K562 (cell line): Measurements from ENCODE around the gene EIF4E. TPM values are rescaled to one million over a fixed set of nuclear protein-coding genes. Genes with fewer than 3 reads are reported as not detected.
"Not testable (repeated sequence)": the region's sequence is repeated elsewhere in the genome, so short reads cannot be mapped to it uniquely, and the experiment has no call there.

Source experiments
- ATAC-seq: fragments of 200-7000 bp; cut with Tn5 transposase; 3 replicates; pipeline ENCODE4 v1.9.1; 2020; ENCODE audit warnings: moderate library complexity
- BruUV-seq: library from RNA; stranded (reverse); fragments of 400-500 nt; replicated peaks from 2 replicates; lab custom pipeline; 2021; lab: Mats Ljungman, UMichigan
- CTCF ChIA-PET: fragments of 300-600 bp; formaldehyde crosslinking; extraction: SDS; loops from one replicate; lab custom pipeline; 2021; ENCODE audit warnings: low intra/inter-chr PET ratio; lab: Yijun Ruan, JAX
- POLR2A ChIA-PET: fragments of 300-600, 350-650 bp; sonication (Branson Sonifier 250); formaldehyde crosslinking; extraction: SDS; loops from one replicate; lab custom pipeline; 2021; ENCODE audit warnings: antibody characterized with exemption, inconsistent platforms; lab: Yijun Ruan, JAX
- DNase-seq, 4 experiments: peaks; one replicate each; pipeline versions ENCODE4 v3.0.0 to v3.0.0-alpha.2; 2011 to 2018; ENCODE audit warnings: low spot score in 3 of 4, mixed read lengths in 3 of 4; ENCODE audit errors: extremely low read depth in 1 of 4
- FAIRE-seq: peaks from 2 replicates; lab custom pipeline; 2011; peaks lifted over from hg19 to GRCh38; lab: Jason Lieb, UNC
- H2AFZ ChIP-seq: 2 replicates; pipeline ENCODE4 v1.6.0; 2011; ENCODE audit warnings: low read depth, low read length, control low read depth, inconsistent platforms
- H3K27ac ChIP-seq: fragments of 200-600 bp; 3 replicates; pipeline ENCODE4 v1.8.0; 2011; ENCODE audit warnings: low read depth, mild to moderate bottlenecking, control low read depth, inconsistent platforms, low read length, moderate library complexity, mixed read lengths; ENCODE audit errors: extremely low read depth
- H3K27me3 ChIP-seq, 2 experiments: fragments of 300-600 bp in 1 of 2; 2 replicates in 1 of 2; 3 replicates in 1 of 2; pipeline versions ENCODE4 v1.6.0 to v1.8.0; 2011; ENCODE audit warnings: inconsistent platforms in 2 of 2, low read length in 2 of 2, mild to moderate bottlenecking in 1 of 2, mixed read lengths in 1 of 2, moderate library complexity in 1 of 2; ENCODE audit not compliant: control insufficient read depth in 2 of 2, insufficient read depth in 2 of 2
- H3K36me3 ChIP-seq: fragments of 300-600 bp; 3 replicates; pipeline ENCODE4 v1.8.0; 2011; ENCODE audit warnings: mild to moderate bottlenecking, low read length, inconsistent platforms; ENCODE audit not compliant: control insufficient read depth, insufficient read depth
- H3K4me1 ChIP-seq, 2 experiments: fragments of 200-600 bp in 1 of 2; replicated peaks in 1 of 2; 2 replicates in 1 of 2; 3 replicates in 1 of 2; pipeline versions ENCODE4 v1.5.1 to v1.8.0; 2011; ENCODE audit warnings: inconsistent platforms in 2 of 2, low read length in 2 of 2, mild to moderate bottlenecking in 1 of 2, mixed read lengths in 1 of 2, moderate library complexity in 1 of 2; ENCODE audit not compliant: control insufficient read depth in 2 of 2, insufficient read depth in 2 of 2
- H3K4me2 ChIP-seq: 2 replicates; pipeline ENCODE4 v1.6.1; 2011; ENCODE audit warnings: low read length, control low read depth, inconsistent platforms, mixed read lengths; ENCODE audit not compliant: insufficient read depth
- H3K4me3 ChIP-seq: fragments of 200-600 bp; sonication (generic), shearing (Covaris generic); 2 replicates; pipeline ENCODE4 v1.5.1; 2016; ENCODE audit warnings: control low read depth, inconsistent platforms
- H3K79me2 ChIP-seq: fragments of 200-600 bp; 3 replicates; pipeline ENCODE4 v1.8.0; 2011; ENCODE audit warnings: low read length, inconsistent platforms; ENCODE audit not compliant: control insufficient read depth, insufficient read depth
- H3K9ac ChIP-seq, 2 experiments: 2 replicates each; pipeline versions ENCODE4 v1.6.0 to v1.6.1; 2011; ENCODE audit warnings: low read depth in 2 of 2, low read length in 2 of 2, control low read depth in 1 of 2, inconsistent platforms in 1 of 2, mild to moderate bottlenecking in 1 of 2, mixed read lengths in 1 of 2; ENCODE audit not compliant: insufficient read depth in 1 of 2
- H3K9me1 ChIP-seq: one replicate; pipeline ENCODE4 v1.6.0; 2011; ENCODE audit warnings: inconsistent platforms, mild to moderate bottlenecking, low read length, moderate library complexity; ENCODE audit not compliant: control insufficient read depth, insufficient read depth
- H3K9me3 ChIP-seq: replicated peaks from 2 replicates; pipeline ENCODE4 v1.5.1; 2011; ENCODE audit warnings: low read depth, low read length, inconsistent platforms; ENCODE audit not compliant: control insufficient read depth, insufficient read depth
- H4K20me1 ChIP-seq: replicated peaks from 2 replicates; pipeline ENCODE4 v1.6.1; 2011; ENCODE audit warnings: low read length, inconsistent platforms, mixed read lengths; ENCODE audit not compliant: control insufficient read depth, insufficient read depth
- FOSL1 ChIP-seq: fragments of 200-800 bp; sonication (Bioruptor generic); conservative IDR thresholded peaks from 2 replicates; pipeline ENCODE4 v1.6.1; 2016; ENCODE audit warnings: missing genetic modification characterization, missing compliant biosample characterization
- NELFE ChIP-seq: IDR thresholded peaks from 2 replicates; pipeline ENCODE4 v1.6.1; 2011; ENCODE audit warnings: mild to moderate bottlenecking; ENCODE audit not compliant: insufficient read depth, insufficient read length
- TBP ChIP-seq: optimal IDR thresholded peaks from 2 replicates; pipeline ENCODE3; 2011; ENCODE audit warnings: low read depth, low read length, improper control_type of control experiment
- TCF7 ChIP-seq: sonication (generic); IDR thresholded peaks from 2 replicates; pipeline ENCODE4 v1.6.1; 2016; ENCODE audit warnings: antibody characterized with exemption, borderline replicate concordance
- ZNF431 ChIP-seq: sonication (generic); formaldehyde crosslinking; IDR thresholded peaks from 2 replicates; pipeline ENCODE4 v1.8.0; 2022; ENCODE audit warnings: mild to moderate bottlenecking, missing genetic modification reagents
- ZNF780A ChIP-seq: fragments of 250-450 bp; sonication (Bioruptor Pico); IDR thresholded peaks from 2 replicates; pipeline ENCODE4 v1.5.0; 2021; ENCODE audit warnings: mild to moderate bottlenecking
- WGBS: fragments of 100-300 bp; shearing (Covaris generic); methylation state at CpG from one replicate; pipeline ENCODE4 v1.1.6; 2016; ENCODE audit warnings: low coverage, mixed read lengths; ENCODE audit not compliant: insufficient coverage; ENCODE audit errors: missing lambda C conversion rate; 5-methylcytosine and 5-hydroxymethylcytosine counted together
- in situ Hi-C: fragments of 300-500 bp; cut with MboI; formaldehyde crosslinking; loops from 4 replicates; pipeline ENCODE4 v1.15.0; 2018; ENCODE audit warnings: inconsistent platforms, mixed read lengths
- intact Hi-C: fragments of 100-400 bp; cut with micrococcal nuclease; formaldehyde crosslinking; loops from 2 replicates; pipeline ENCODE4 v1.14.2; 2022
- polyA plus RNA-seq, 8 experiments: library from polyadenylated mRNA; depleted of rRNA in 4 of 8; stranded (reverse) in 5 of 8; unstranded in 3 of 8; fragments of >200 nt; fragmentation: Nextera tagmentation in 2 of 8; fragmentation: Illumina TruSeq in 1 of 8; extraction: Ambion mirVana in 2 of 8; extraction: Trizol in 1 of 8; gene quantifications; 2 replicates each; pipeline versions ENCODE4 v1.2.1 to v1.2.3, GENCODE V29; 2011 to 2014; ENCODE audit warnings: inconsistent platforms in 1 of 8, missing spikeins in 1 of 8
- total RNA-seq, 7 experiments: library from RNA; depleted of rRNA in 6 of 7; stranded (reverse); fragments of >200 nt in 6 of 7; fragmentation: Illumina TruSeq in 2 of 7; extraction: Trizol in 2 of 7; gene quantifications; 2 replicates each; pipeline versions ENCODE4 v1.2.1 to v1.2.3, GENCODE V29; 2011 to 2021; ENCODE audit warnings: low replicate concordance in 1 of 7
- TF ChIP-seq, protein P1 (sequence below): sonication (generic); formaldehyde crosslinking; IDR thresholded peaks from 2 replicates; pipeline ENCODE4 v1.8.1; 2023; ENCODE audit warnings: mild to moderate bottlenecking, missing genetic modification reagents
- TF ChIP-seq, protein P2 (sequence below): sonication (generic); formaldehyde crosslinking; IDR thresholded peaks from 2 replicates; pipeline ENCODE4 v1.8.1; 2023; ENCODE audit warnings: mild to moderate bottlenecking, missing genetic modification reagents
- TF ChIP-seq, protein P3 (sequence below): fragments of 450-650 bp; IDR thresholded peaks from 2 replicates; pipeline ENCODE4 v1.6.1; 2016; ENCODE audit warnings: antibody characterized with exemption

The EIF4E gene
- total and polyA plus RNA-seq, 9 of the 15 experiments (the other 6 are each of a cell fraction or from before 2014, with no cell fraction given): 164 to 489 (median 179) TPM

DNA sequence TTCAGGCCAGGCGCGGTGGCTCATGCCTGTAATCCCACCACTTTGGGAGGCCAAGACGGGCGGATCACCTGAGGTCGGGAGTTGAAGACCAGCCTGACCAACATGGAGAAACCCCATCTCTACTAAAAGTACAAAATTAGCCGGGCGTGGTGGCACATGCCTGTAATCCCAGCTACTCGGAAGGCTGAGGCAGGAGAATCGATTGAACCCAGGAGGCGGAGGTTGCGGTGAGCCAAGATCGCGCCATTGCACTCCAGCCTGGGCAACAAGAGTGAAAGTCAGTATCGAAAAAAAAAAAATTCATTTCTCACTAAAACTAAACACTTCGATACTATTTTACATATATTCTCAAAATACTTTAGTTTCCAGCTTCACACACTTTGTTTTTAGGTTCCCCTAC is 2.7 kb downstream of the EIF4E start:
- CTCF ChIA-PET, in situ Hi-C loops, H2AFZ ChIP-seq, FAIRE-seq, H3K27me3 ChIP-seq, DNase-seq, H3K9me1 ChIP-seq, H3K9me3 ChIP-seq, H3K4me2 ChIP-seq, BruUV-seq, ATAC-seq, H3K27ac ChIP-seq, H3K4me3 ChIP-seq: not testable (repeated sequence)
- H3K36me3 ChIP-seq: peaks cover 53% of the 10 kb centered on the region
- H3K79me2 ChIP-seq: peaks cover 90% of the 10 kb centered on the region
- WGBS: 93% methylated on average over 7 of the region's 15 CpGs
- POLR2A ChIA-PET: interaction anchor here (0.6 to 1.2 kb wide), 2 partner anchors 13 to 122 kb away, joined by 3 to 5 read pairs; no protein-coding TSS in a partner anchor
- H4K20me1 ChIP-seq: peaks cover 13% of the 10 kb centered on the region; the same call in 1 of the 2 replicates
- H3K4me1 ChIP-seq: peaks cover 14 to 15% of the 10 kb centered on the region in 2 experiments
- TF ChIP-seq, protein P1, sequence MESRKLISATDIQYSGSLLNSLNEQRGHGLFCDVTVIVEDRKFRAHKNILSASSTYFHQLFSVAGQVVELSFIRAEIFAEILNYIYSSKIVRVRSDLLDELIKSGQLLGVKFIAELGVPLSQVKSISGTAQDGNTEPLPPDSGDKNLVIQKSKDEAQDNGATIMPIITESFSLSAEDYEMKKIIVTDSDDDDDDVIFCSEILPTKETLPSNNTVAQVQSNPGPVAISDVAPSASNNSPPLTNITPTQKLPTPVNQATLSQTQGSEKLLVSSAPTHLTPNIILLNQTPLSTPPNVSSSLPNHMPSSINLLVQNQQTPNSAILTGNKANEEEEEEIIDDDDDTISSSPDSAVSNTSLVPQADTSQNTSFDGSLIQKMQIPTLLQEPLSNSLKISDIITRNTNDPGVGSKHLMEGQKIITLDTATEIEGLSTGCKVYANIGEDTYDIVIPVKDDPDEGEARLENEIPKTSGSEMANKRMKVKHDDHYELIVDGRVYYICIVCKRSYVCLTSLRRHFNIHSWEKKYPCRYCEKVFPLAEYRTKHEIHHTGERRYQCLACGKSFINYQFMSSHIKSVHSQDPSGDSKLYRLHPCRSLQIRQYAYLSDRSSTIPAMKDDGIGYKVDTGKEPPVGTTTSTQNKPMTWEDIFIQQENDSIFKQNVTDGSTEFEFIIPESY (CRISPR knock-in tag): peak; percentile 69
- intact Hi-C loops: loop anchor here (5.0 to 10.0 kb wide), 3 partner anchors 69 to 179 kb away; partner anchors contain the start of gene METAP1
- H3K9ac ChIP-seq: peak overlapping the region in 1 of 2 experiments; percentile 97; a peak in 2 of 4 replicates

DNA sequence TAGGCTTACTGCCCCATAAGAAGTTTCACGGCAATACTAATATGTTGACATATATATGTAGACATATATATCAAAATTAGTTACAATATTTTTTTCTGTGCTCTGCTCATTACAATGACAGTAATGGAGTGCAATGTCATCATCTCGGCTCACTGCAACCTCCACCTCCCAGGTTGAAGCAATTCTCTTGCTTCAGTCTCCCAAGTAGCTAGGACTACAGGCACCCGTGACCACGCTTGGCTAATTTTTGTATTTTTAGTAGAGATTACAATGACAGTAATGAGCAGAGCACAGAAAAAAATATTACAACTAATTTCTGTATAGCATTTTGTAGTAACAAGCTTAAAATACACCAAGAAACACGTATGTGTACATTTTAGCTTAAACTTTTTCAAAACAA is 7.6 kb downstream of the EIF4E start:
- Histone ChIP-seq H3K9ac (no peak overlapping the region), H3K4me1 (peaks cover 2 to 10% of the 10 kb centered on the region in 2 experiments; a peak in 2 of 5 replicates), H3K79me2 (peaks cover 99% of the 10 kb centered on the region), H3K27ac (no peak overlapping the region), H3K9me1 (no peaks in the 10 kb centered on the region), H2AFZ (no peak overlapping the region), H3K36me3 (peaks cover 74% of the 10 kb centered on the region), H3K4me3 (no peak overlapping the region), H3K27me3 (no peaks in the 10 kb centered on the region), H3K4me2 (no peak overlapping the region), H4K20me1 (0 out of 2 replicates have a peak, but pooled peaks cover 6% of the 10 kb centered on the region), H3K9me3 (no peaks in the 10 kb centered on the region; the same call in 1 of the 2 replicates)
- no TSS peak for BruUV-seq
- FAIRE-seq (no peak), DNase-seq (no peak), ATAC-seq (0 out of 3 replicates have a peak, but pooled peaks have one; percentile 14)
- in situ Hi-C loops: no loop called here
- WGBS: 89% methylated on average over 5 of the region's 5 CpGs
- ChIA-PET CTCF (no interaction called here), POLR2A (interaction anchor here (1.2 kb wide), 1 partner anchor 9 kb away, joined by 3 read pairs; no protein-coding TSS in a partner anchor)
- intact Hi-C loops: loop anchor here (10.0 kb wide), 2 partner anchors 74 to 136 kb away; partner anchors contain the start of gene METAP1
- TF ChIP-seq TBP (no peak), FOSL1 (no peak), ZNF780A (no peak), ZNF431 (no peak), TCF7 (no peak), NELFE (no peak)
- TF ChIP-seq, protein P2, sequence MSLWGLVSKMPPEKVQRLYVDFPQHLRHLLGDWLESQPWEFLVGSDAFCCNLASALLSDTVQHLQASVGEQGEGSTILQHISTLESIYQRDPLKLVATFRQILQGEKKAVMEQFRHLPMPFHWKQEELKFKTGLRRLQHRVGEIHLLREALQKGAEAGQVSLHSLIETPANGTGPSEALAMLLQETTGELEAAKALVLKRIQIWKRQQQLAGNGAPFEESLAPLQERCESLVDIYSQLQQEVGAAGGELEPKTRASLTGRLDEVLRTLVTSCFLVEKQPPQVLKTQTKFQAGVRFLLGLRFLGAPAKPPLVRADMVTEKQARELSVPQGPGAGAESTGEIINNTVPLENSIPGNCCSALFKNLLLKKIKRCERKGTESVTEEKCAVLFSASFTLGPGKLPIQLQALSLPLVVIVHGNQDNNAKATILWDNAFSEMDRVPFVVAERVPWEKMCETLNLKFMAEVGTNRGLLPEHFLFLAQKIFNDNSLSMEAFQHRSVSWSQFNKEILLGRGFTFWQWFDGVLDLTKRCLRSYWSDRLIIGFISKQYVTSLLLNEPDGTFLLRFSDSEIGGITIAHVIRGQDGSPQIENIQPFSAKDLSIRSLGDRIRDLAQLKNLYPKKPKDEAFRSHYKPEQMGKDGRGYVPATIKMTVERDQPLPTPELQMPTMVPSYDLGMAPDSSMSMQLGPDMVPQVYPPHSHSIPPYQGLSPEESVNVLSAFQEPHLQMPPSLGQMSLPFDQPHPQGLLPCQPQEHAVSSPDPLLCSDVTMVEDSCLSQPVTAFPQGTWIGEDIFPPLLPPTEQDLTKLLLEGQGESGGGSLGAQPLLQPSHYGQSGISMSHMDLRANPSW (CRISPR knock-in tag): no peak
- TF ChIP-seq, protein P3, sequence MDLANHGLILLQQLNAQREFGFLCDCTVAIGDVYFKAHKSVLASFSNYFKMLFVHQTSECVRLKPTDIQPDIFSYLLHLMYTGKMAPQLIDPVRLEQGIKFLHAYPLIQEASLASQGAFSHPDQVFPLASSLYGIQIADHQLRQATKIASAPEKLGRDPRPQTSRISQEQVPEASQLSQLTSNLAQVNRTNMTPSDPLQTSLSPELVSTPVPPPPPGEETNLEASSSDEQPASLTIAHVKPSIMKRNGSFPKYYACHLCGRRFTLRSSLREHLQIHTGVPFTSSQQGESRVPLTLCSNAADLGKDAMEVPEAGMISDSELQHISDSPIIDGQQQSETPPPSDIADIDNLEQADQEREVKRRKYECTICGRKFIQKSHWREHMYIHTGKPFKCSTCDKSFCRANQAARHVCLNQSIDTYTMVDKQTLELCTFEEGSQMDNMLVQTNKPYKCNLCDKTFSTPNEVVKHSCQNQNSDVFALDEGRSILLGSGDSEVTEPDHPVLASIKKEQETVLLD: no peak
